ENCODE measurements around the gene RNF220. TPM values are rescaled to one million over a fixed set of nuclear protein-coding genes. Genes with fewer than 3 reads are reported as not detected.

The RNF220 gene
- total RNA-seq, 1 experiment from 2014 or later = 92.4 TPM

DNA sequence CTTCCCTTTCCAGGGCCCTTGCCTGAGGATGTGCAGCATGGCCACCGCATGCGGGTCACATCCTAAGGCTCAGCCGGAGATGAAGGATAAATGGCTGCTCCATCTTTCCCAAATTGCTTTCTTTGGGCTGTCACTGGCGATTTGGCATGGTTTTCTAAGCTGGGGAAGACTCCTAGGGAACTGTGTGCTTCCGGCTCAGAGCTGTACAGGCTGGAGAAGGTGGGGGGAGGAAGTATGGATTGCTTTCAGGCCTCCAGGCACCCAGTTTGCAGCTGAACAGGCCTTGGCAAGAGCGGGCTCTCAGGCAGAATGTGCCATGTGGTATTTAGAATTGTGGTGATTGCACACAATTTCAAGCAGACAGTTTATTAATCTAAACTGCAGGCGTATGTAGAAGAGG lies 220.3 kb downstream of the RNF220 start:
- peaks cover under 1% of the 10 kb centered on the region for H3K4me1 Mint-ChIP-seq (ENCODE audit: low read depth, unreplicated experiment)
- CTCF ChIA-PET = interaction anchor here (0.7 kb wide), 1 partner anchor 14 kb away, joined by 3 read pairs; no protein-coding TSS in a partner anchor
- TF ChIP-seq, protein P1, sequence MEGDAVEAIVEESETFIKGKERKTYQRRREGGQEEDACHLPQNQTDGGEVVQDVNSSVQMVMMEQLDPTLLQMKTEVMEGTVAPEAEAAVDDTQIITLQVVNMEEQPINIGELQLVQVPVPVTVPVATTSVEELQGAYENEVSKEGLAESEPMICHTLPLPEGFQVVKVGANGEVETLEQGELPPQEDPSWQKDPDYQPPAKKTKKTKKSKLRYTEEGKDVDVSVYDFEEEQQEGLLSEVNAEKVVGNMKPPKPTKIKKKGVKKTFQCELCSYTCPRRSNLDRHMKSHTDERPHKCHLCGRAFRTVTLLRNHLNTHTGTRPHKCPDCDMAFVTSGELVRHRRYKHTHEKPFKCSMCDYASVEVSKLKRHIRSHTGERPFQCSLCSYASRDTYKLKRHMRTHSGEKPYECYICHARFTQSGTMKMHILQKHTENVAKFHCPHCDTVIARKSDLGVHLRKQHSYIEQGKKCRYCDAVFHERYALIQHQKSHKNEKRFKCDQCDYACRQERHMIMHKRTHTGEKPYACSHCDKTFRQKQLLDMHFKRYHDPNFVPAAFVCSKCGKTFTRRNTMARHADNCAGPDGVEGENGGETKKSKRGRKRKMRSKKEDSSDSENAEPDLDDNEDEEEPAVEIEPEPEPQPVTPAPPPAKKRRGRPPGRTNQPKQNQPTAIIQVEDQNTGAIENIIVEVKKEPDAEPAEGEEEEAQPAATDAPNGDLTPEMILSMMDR (IDR thresholded peaks at IDR 0.05; ENCODE audit: insufficient read depth in 1 of 2, low read depth in 1 of 2, low read length in 1 of 2, severe bottlenecking in 1 of 2, unreplicated experiment in 1 of 2) = no peak

DNA sequence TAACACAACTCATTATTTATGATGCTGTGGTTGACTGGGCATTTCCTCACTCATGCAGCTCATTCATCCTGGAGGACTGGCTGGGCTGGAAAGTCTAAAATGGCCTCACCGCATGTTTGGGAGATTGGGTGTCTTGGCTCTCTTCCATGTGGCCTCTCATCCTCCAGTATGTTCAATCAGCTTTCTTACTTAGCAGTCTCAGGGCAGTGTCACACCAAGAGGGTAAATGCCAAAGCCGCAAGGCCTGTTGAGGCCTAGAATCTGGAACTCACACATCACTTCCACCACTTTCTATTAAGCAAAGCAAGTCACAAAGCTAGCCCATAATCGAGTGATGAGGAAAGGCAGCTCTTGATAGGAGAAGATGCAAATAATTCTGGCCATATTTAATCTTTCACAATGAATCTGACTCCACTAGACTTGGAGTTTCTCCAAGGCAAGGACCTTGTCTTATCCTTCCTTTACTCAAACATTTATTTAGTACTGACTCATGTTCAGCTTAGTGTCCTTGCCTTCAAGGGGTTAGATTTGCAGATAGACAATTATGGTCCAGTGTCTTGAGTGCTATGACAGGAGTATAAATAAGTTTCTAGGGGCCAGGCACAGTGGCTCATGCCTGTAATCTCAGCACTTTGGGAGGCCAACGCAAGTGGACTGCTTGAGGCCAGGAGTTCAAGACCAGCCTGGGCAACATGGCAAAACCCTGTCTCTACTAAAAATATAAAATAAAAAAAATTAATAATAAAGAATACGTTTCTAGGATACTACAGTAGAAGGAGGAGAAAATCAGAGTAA lies 224.1 kb downstream of the RNF220 start:
- TF ChIP-seq, protein P1 (IDR thresholded peaks at IDR 0.05; ENCODE audit: insufficient read depth in 1 of 2, low read depth in 1 of 2, low read length in 1 of 2, severe bottlenecking in 1 of 2, unreplicated experiment in 1 of 2) = no peak
- Histone ChIP-seq H3K4me1 (0 out of 2 replicates have a peak, but pooled peaks cover 4% of the 10 kb centered on the region), H3K4me3 (ENCODE audit: low read depth, low read length) (no peak overlapping the region), H3K27me3 (replicated peaks; ENCODE audit: control insufficient read depth, insufficient read depth, low read length) (no peaks in the 10 kb centered on the region), H3K36me3 (ENCODE audit: control insufficient read depth, insufficient read depth, low read length) (no peaks in the 10 kb centered on the region), H3K9me3 (no peaks in the 10 kb centered on the region)
- DNase-seq = no peak
- Mint-ChIP-seq H3K27me3 (ENCODE audit: insufficient read depth, unreplicated experiment) (no peaks in the 10 kb centered on the region), H3K36me3 (ENCODE audit: insufficient read depth, unreplicated experiment) (peaks cover 15% of the 10 kb centered on the region), H3K27ac (ENCODE audit: unreplicated experiment) (no peak overlapping the region), H3K4me3 (ENCODE audit: unreplicated experiment) (no peak overlapping the region), H3K4me1 (ENCODE audit: low read depth, unreplicated experiment) (peaks cover 8% of the 10 kb centered on the region), H3K9me3 (ENCODE audit: unreplicated experiment) (no peaks in the 10 kb centered on the region)
- ChIA-PET POLR2A (no interaction called here), CTCF (no interaction called here)
- no TSS peak for BruUV-seq (replicated peaks)
- intact Hi-C loops (cut with micrococcal nuclease; ENCODE audit: unreplicated experiment) = no loop called here

More for the DNA sequence above, 220.3 kb downstream of the RNF220 start:
- Mint-ChIP-seq H3K36me3 (ENCODE audit: insufficient read depth, unreplicated experiment) (no peaks in the 10 kb centered on the region), H3K9me3 (ENCODE audit: unreplicated experiment) (no peaks in the 10 kb centered on the region), H3K27ac (ENCODE audit: unreplicated experiment) (no peak overlapping the region), H3K4me3 (ENCODE audit: unreplicated experiment) (no peak overlapping the region), H3K27me3 (ENCODE audit: insufficient read depth, unreplicated experiment) (no peaks in the 10 kb centered on the region)
- POLR2A ChIA-PET = no interaction called here
- DNase-seq = no peak
- Histone ChIP-seq H3K9me3 (no peaks in the 10 kb centered on the region), H3K27me3 (replicated peaks; ENCODE audit: control insufficient read depth, insufficient read depth, low read length) (no peaks in the 10 kb centered on the region), H3K4me3 (ENCODE audit: low read depth, low read length) (no peak overlapping the region), H3K4me1 (no peaks in the 10 kb centered on the region), H3K36me3 (ENCODE audit: control insufficient read depth, insufficient read depth, low read length) (no peaks in the 10 kb centered on the region)
- intact Hi-C loops (cut with micrococcal nuclease; ENCODE audit: unreplicated experiment) = no loop called here
- BruUV-seq (replicated peaks) = no TSS peak

DNA sequence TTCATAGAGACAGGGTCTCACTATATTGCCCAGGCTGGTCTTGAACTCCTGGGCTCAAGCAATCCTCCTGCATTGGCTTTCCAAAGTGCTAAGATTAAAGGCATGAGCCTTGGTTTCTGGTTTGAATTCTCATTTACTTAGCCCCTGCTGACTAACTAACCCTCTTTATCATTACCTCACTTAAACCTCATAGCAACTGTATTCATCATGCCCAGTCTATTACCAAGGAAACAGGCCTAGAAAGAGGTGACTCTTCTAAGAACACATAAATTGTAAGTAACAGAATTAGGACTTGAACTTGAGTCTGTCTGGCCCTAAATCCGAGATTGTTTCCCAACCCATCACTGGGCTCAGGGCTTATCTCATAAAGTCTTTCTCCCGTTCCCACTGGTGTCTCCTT lies 225.1 kb downstream of the RNF220 start:
- no peaks in the 10 kb centered on the region for H3K27me3 Mint-ChIP-seq (ENCODE audit: insufficient read depth, unreplicated experiment)
- 0 out of 2 replicates have a peak, but pooled peaks cover 4% of the 10 kb centered on the region for H3K4me1 ChIP-seq
- H3K9me3 Mint-ChIP-seq (ENCODE audit: unreplicated experiment) = no peaks in the 10 kb centered on the region
- intact Hi-C loops (cut with micrococcal nuclease; ENCODE audit: unreplicated experiment) = no loop called here
- no peak for DNase-seq
- TF ChIP-seq, protein P1 (IDR thresholded peaks at IDR 0.05; ENCODE audit: insufficient read depth in 1 of 2, low read depth in 1 of 2, low read length in 1 of 2, severe bottlenecking in 1 of 2, unreplicated experiment in 1 of 2) = no peak
- no peaks in the 10 kb centered on the region for H3K9me3 ChIP-seq
- H3K36me3 ChIP-seq (ENCODE audit: control insufficient read depth, insufficient read depth, low read length) = no peaks in the 10 kb centered on the region
- no TSS peak for BruUV-seq (replicated peaks)
- no peak overlapping the region for H3K27ac Mint-ChIP-seq (ENCODE audit: unreplicated experiment)
- ChIA-PET CTCF (no interaction called here), POLR2A (no interaction called here)
- peak overlapping the region; percentile 86 for H3K4me3 Mint-ChIP-seq (ENCODE audit: unreplicated experiment)
- no peak overlapping the region for H3K4me3 ChIP-seq (ENCODE audit: low read depth, low read length)
- no peaks in the 10 kb centered on the region for H3K27me3 ChIP-seq (replicated peaks; ENCODE audit: control insufficient read depth, insufficient read depth, low read length)
- peaks cover 15% of the 10 kb centered on the region for H3K36me3 Mint-ChIP-seq (ENCODE audit: insufficient read depth, unreplicated experiment)
- peaks cover 8% of the 10 kb centered on the region for H3K4me1 Mint-ChIP-seq (ENCODE audit: low read depth, unreplicated experiment)

All from Caco-2 (cell line).